A549 (cell line): Measurements from ENCODE around the gene PARD6B. TPM values are rescaled to one million over a fixed set of nuclear protein-coding genes. Genes with fewer than 3 reads are reported as not detected.

ENCODE experiments used
- ATAC-seq, 2 experiments: fragments of 200-7000 bp in 1 of 2; fragments of >200 bp in 1 of 2; cut with Nextera tagmentation in 1 of 2; cut with Tn5 transposase in 1 of 2; 3 replicates each; pipeline versions ENCODE4 v1.8.0 to v1.9.1; 2018 to 2020; ENCODE audit warnings: mild to moderate bottlenecking in 1 of 2, moderate library complexity in 1 of 2
- CTCF ChIA-PET: fragments of 300-600 bp; sonication (Branson Sonifier 250); formaldehyde crosslinking; extraction: SDS; loops from one replicate; lab custom pipeline; 2021; ENCODE audit warnings: antibody characterized with exemption, inconsistent platforms; lab: Yijun Ruan, JAX
- POLR2A ChIA-PET: fragments of 350-600 bp; formaldehyde crosslinking; extraction: SDS; loops from one replicate; lab custom pipeline; 2021; ENCODE audit warnings: antibody characterized with exemption, inconsistent platforms; lab: Yijun Ruan, JAX
- DNase-seq, 2 experiments: peaks; one replicate each; pipeline versions ENCODE4 v3.0.0 to v3.0.0-alpha.2; 2011 to 2016; ENCODE audit warnings: low read depth in 1 of 2, low spot score in 1 of 2
- FAIRE-seq: peaks from 2 replicates; lab custom pipeline; 2011; peaks lifted over from hg19 to GRCh38; lab: Jason Lieb, UNC
- H3K27ac ChIP-seq, 2 experiments: fragments of >200 bp; sonication (Bioruptor Twin); formaldehyde crosslinking; 3 replicates each; pipeline ENCODE4 v1.5.1; 2016 to 2017
- H3K4me1 ChIP-seq: fragments of >200 bp; sonication (Bioruptor Twin); formaldehyde crosslinking; 3 replicates; pipeline ENCODE4 v1.6.1; 2016
- H3K4me2 ChIP-seq: fragments of >200 bp; sonication (Bioruptor Twin); formaldehyde crosslinking; 3 replicates; pipeline ENCODE4 v1.6.1; 2016
- H3K4me3 ChIP-seq: fragments of >200 bp; sonication (Bioruptor Twin); formaldehyde crosslinking; 3 replicates; pipeline ENCODE4 v1.5.1; 2016
- H3K9me3 ChIP-seq: fragments of >200 bp; sonication (Bioruptor Twin); formaldehyde crosslinking; 3 replicates; pipeline ENCODE4 v1.6.1; 2016
- CEBPB ChIP-seq, 2 experiments: fragments of >200 bp in 1 of 2; sonication (Bioruptor Twin) in 1 of 2; formaldehyde crosslinking in 1 of 2; IDR thresholded peaks; 2 replicates each; pipeline ENCODE4 v1.6.1; 2012 to 2016
- CHD2 ChIP-seq: fragments of 150-350 bp; IDR thresholded peaks from 2 replicates; pipeline ENCODE4 v1.6.1; 2014; ENCODE audit warnings: low read length; ENCODE audit not compliant: partially characterized antibody
- E2F6 ChIP-seq: IDR thresholded peaks from 2 replicates; pipeline ENCODE4 v1.6.1; 2012; ENCODE audit warnings: low read depth, borderline replicate concordance
- FOSL2 ChIP-seq, 2 experiments: fragments of 450-650 bp in 1 of 2; fragments of >200 bp in 1 of 2; sonication (Bioruptor Twin) in 1 of 2; formaldehyde crosslinking; IDR thresholded peaks; 2 replicates each; pipeline versions ENCODE4 v1.5.0 to v1.6.1; 2016 to 2020; ENCODE audit warnings: mild to moderate bottlenecking in 1 of 2, moderate library complexity in 1 of 2
- GATA3 ChIP-seq: IDR thresholded peaks from 2 replicates; pipeline ENCODE4 v1.6.1; 2012; ENCODE audit warnings: borderline replicate concordance
- HEYL ChIP-seq: fragments of 250-450 bp; sonication (Bioruptor Pico); IDR thresholded peaks from 2 replicates; pipeline ENCODE4 v1.8.0; 2021; ENCODE audit warnings: mild to moderate bottlenecking, moderate library complexity
- HOXB5 ChIP-seq: fragments of 250-450 bp; sonication (Bioruptor Pico); IDR thresholded peaks from 2 replicates; pipeline ENCODE4 v1.5.0; 2020; ENCODE audit warnings: mild to moderate bottlenecking, moderate library complexity
- JUN ChIP-seq, 2 experiments: fragments of >200 bp; sonication (Bioruptor Twin); formaldehyde crosslinking; IDR thresholded peaks; 2 replicates in 1 of 2; 3 replicates in 1 of 2; pipeline ENCODE4 v1.6.1; 2016 to 2017
- KDM5A ChIP-seq: fragments of 200-600 bp; sonication (generic); IDR thresholded peaks from 2 replicates; pipeline ENCODE4 v1.6.1; 2016; ENCODE audit warnings: antibody characterized with exemption, mild to moderate bottlenecking
- MAFK ChIP-seq: fragments of 450-650 bp; IDR thresholded peaks from 2 replicates; pipeline ENCODE4 v1.6.1; 2014; ENCODE audit not compliant: partially characterized antibody
- MYC ChIP-seq: IDR thresholded peaks from 2 replicates; pipeline ENCODE4 v1.6.1; 2012; ENCODE audit warnings: mild to moderate bottlenecking, inconsistent platforms, low read length, improper control_type of control experiment, borderline replicate concordance
- NFE2L2 ChIP-seq: fragments of 150-350 bp; conservative IDR thresholded peaks from 2 replicates; pipeline ENCODE4 v1.6.1; 2014; ENCODE audit warnings: low read length
- NPAS2 ChIP-seq: fragments of 250-450 bp; sonication (Bioruptor Pico); IDR thresholded peaks from 2 replicates; pipeline ENCODE4 v1.8.0; 2022; ENCODE audit warnings: mild to moderate bottlenecking, moderate library complexity, borderline replicate concordance
- NR3C1 ChIP-seq: fragments of >200 bp; sonication (Bioruptor Twin); formaldehyde crosslinking; IDR thresholded peaks from 3 replicates; pipeline ENCODE4 v1.6.1; 2017
- POLR2A ChIP-seq: IDR thresholded peaks from 2 replicates; pipeline ENCODE4 v1.6.1; 2012; ENCODE audit warnings: mild to moderate bottlenecking, low read length
- RARB ChIP-seq: fragments of 250-450 bp; sonication (Bioruptor Pico); IDR thresholded peaks from 2 replicates; pipeline ENCODE4 v1.8.0; 2021; ENCODE audit warnings: mild to moderate bottlenecking, moderate library complexity
- RNF2 ChIP-seq: fragments of 200-600 bp; sonication (generic); IDR thresholded peaks from 2 replicates; pipeline ENCODE4 v1.6.1; 2016; ENCODE audit warnings: low read depth, mild to moderate bottlenecking, antibody characterized with exemption, moderate library complexity, borderline replicate concordance
- ZFP36 ChIP-seq: fragments of 450-650 bp; IDR thresholded peaks from 2 replicates; pipeline ENCODE4 v1.6.1; 2014; ENCODE audit warnings: borderline replicate concordance; ENCODE audit not compliant: partially characterized antibody
- ZNF302 ChIP-seq: fragments of 250-450 bp; sonication (Bioruptor Pico); IDR thresholded peaks from 2 replicates; pipeline ENCODE4 v1.9.0; 2021; ENCODE audit warnings: inconsistent platforms, mild to moderate bottlenecking, moderate library complexity
- WGBS: methylation state at CpG from one replicate; pipeline ENCODE4 v1.1.6; 2017; ENCODE audit errors: missing lambda C conversion rate; 5-methylcytosine and 5-hydroxymethylcytosine counted together
- polyA plus RNA-seq, 4 experiments: library from polyadenylated mRNA; depleted of rRNA in 3 of 4; stranded (reverse); fragments of >200 nt; fragmentation: RNase III in 1 of 4; extraction: RNeasy Plus Mini Kit Qiagen cat#74134 plus additional on column Dnase treatment in 1 of 4; gene quantifications; 2 replicates in 3 of 4; 3 replicates in 1 of 4; pipeline ENCODE4 v1.2.3, GENCODE V29; 2011 to 2017
- TF ChIP-seq, protein P1 (sequence below): IDR thresholded peaks from 2 replicates; pipeline ENCODE4 v1.6.1; 2012

Gene PARD6B
- polyA plus RNA-seq, 2 of the 4 experiments (the other 2 are of a cell fraction), result 3.1 to 6.4 TPM

- no peak overlapping the region for H3K4me3 ChIP-seq
- FAIRE-seq, result no peak
- H3K4me2 ChIP-seq, result peak overlapping the region; percentile 69
- ATAC-seq, result no peak
- peaks cover 67% of the 10 kb centered on the region for H3K4me1 ChIP-seq
- DNase-seq, result peak in 1 of 2 experiments; percentile 55
- peak overlapping the region; percentile 89 to 96 for H3K27ac ChIP-seq
- no peaks in the 10 kb centered on the region for H3K9me3 ChIP-seq
- CTCF ChIA-PET, result interaction anchor here (0.9 to 5.9 kb wide), 14 partner anchors 10 to 103 kb away, joined by 3 to 46 read pairs (median 6); no protein-coding TSS in a partner anchor
- POLR2A ChIA-PET, result interaction anchor here (0.5 kb wide), 1 partner anchor 22 kb away, joined by 4 read pairs; no protein-coding TSS in a partner anchor
- WGBS, result 51% methylated on average over 11 of the region's 11 CpGs
- no peak for TF ChIP-seq MYC
- no peak for TF ChIP-seq FOSL2 (IDR thresholded peaks at IDR 0.05)
- TF ChIP-seq FOSL2 (CRISPR knock-in tag; IDR thresholded peaks at IDR 0.05), result peak; percentile 52; the same call in 1 of the 2 replicates
- 0 out of 2 replicates have a peak, but pooled peaks have one; percentile 48 for TF ChIP-seq HEYL (CRISPR knock-in tag)
- TF ChIP-seq NR3C1, result no peak
- no peak for TF ChIP-seq MAFK
- no peak for TF ChIP-seq GATA3
- no peak for TF ChIP-seq NFE2L2
- TF ChIP-seq NPAS2 (CRISPR knock-in tag), result no peak
- TF ChIP-seq CHD2, result no peak
- TF ChIP-seq HOXB5 (CRISPR knock-in tag), result no peak; the same call in 1 of the 2 replicates
- no peak for TF ChIP-seq CEBPB (IDR thresholded peaks at IDR 0.05)
- TF ChIP-seq, protein P1, sequence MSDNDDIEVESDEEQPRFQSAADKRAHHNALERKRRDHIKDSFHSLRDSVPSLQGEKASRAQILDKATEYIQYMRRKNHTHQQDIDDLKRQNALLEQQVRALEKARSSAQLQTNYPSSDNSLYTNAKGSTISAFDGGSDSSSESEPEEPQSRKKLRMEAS, result no peak; the same call in 1 of the 2 replicates
These were observed 2.2 kb upstream of the PARD6B start for GRCh38 chr20:50728981-50729874.

DNA sequence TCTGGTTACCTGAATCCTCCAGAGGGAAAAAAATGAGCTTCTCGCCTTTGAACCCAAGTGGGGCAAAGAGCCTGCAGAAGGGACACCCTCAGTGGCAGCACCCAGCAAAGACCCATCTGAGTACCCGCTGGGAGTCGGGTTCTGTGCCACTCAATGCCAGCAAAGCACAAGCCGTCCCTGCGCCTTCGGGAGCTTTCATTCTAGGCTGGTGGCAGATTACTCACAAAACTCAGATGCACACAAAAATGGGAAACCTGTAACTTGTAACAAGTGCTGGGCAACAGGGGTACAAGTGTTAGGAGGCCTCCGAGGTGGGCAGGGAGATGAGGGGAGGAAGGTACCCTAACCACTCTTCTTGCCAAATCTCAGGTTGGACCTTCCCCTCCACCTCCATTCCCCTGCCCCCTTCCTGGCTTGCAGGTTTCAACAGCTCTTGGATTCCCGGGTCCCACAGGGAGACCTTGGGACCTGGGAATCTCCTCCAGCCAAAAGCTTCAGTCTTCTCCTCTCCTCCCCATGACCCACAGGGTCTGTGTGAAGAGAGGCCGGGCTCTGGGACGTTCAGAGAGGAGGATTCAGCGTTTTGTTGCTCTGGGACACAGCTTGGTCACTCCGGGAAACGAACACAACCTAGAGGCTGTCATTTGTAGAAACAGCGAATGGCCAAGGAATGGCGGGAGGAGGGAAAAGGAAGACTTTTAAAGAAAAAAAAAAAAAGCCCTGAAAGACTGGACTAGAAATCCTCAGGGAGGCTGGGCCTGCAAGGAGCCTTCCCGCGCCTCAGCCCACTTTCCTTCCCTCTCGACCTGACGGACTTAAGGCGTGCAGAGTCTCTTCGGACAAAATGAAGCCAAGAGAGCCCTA is 1.2 kb upstream of the PARD6B start:
- Histone ChIP-seq H3K4me3 (peak overlapping the region; percentile 50), H3K9me3 (no peaks in the 10 kb centered on the region), H3K4me1 (peaks cover 68% of the 10 kb centered on the region), H3K27ac (peak overlapping the region; percentile 89 to 96), H3K4me2 (peak overlapping the region; percentile 69)
- CTCF ChIA-PET, result interaction anchor here (0.9 to 5.9 kb wide), 9 partner anchors 12 to 104 kb away, joined by 3 to 46 read pairs (median 6); no protein-coding TSS in a partner anchor
- POLR2A ChIA-PET, result interaction anchor here (1.1 to 1.5 kb wide), 3 partner anchors 11 to 16 kb away, joined by 3 to 9 read pairs (median 6); no protein-coding TSS in a partner anchor
- ATAC-seq (peak; percentile 15 to 17; a peak in 4 of 6 replicates), DNase-seq (peak in 1 of 2 experiments; percentile 51)
- WGBS, result 37% methylated on average over 21 of the region's 21 CpGs
- TF ChIP-seq RARB (CRISPR knock-in tag) (no peak), ZNF302 (CRISPR knock-in tag) (0 out of 2 replicates have a peak, but pooled peaks have one; percentile 12)
- TF ChIP-seq, all 56 proteins: peak for 1
- FAIRE-seq, result no peak

GRCh38 chr20:50730765-50731054 is 670 bp upstream of the PARD6B start:
- no peaks in the 10 kb centered on the region for H3K9me3 ChIP-seq
- peak overlapping the region; percentile 50 for H3K4me3 ChIP-seq
- DNase-seq (no peak), ATAC-seq (peak in 1 of 2 experiments; percentile 83; a peak in 4 of 6 replicates), FAIRE-seq (no peak)
- ChIA-PET POLR2A (interaction anchor here (1.1 to 1.5 kb wide), 3 partner anchors 11 to 16 kb away, joined by 3 to 9 read pairs (median 6); no protein-coding TSS in a partner anchor), CTCF (interaction anchor here (0.9 to 5.9 kb wide), 8 partner anchors 12 to 105 kb away, joined by 3 to 46 read pairs (median 5); no protein-coding TSS in a partner anchor)
- 0% methylated on average over 13 of the region's 35 CpGs for WGBS
- peak overlapping the region; percentile 69 for H3K4me2 ChIP-seq
- H3K27ac ChIP-seq, result peak overlapping the region; percentile 89 to 96
- no peak for TF ChIP-seq FOSL2 (IDR thresholded peaks at IDR 0.05)
- TF ChIP-seq FOSL2 (CRISPR knock-in tag; IDR thresholded peaks at IDR 0.05), result no peak
- 0 out of 2 replicates have a peak, but pooled peaks have one; percentile 23 for TF ChIP-seq KDM5A
- no peak for TF ChIP-seq ZFP36
- TF ChIP-seq JUN (IDR thresholded peaks at IDR 0.05), result peak in 1 of 2 experiments; percentile 25; a peak in 1 of 5 replicates
- peak; percentile 60; the same call in 1 of the 2 replicates for TF ChIP-seq E2F6
- TF ChIP-seq POLR2A, result peak; percentile 56
- peak; percentile 56; the same call in 1 of the 2 replicates for TF ChIP-seq RNF2
- H3K4me1 ChIP-seq, result peaks cover 68% of the 10 kb centered on the region
